Suprapubic skin (tissue), 3 donors: ENCODE data around the gene NXPE2.

Experiments
- POLR2A ChIP-seq, 2 donors: fragments of 450-650 bp; IDR thresholded peaks; one replicate each; pipeline ENCODE4 v1.6.1; 2017; ENCODE audit warnings: antibody characterized with exemption in 2 of 2, mild to moderate bottlenecking in 2 of 2, moderate library complexity in 2 of 2
- TF ChIP-seq, protein P1 (sequence below), 2 donors: fragments of 200-600 bp in 1 of 2; fragments of 450-650 bp in 1 of 2; sonication (generic) in 1 of 2; IDR thresholded peaks; one replicate each; pipeline ENCODE4 v1.5.1; 2016 to 2019; ENCODE audit warnings: antibody characterized with exemption in 2 of 2, mild to moderate bottlenecking in 1 of 2, moderate library complexity in 1 of 2

- TF ChIP-seq, protein P1, sequence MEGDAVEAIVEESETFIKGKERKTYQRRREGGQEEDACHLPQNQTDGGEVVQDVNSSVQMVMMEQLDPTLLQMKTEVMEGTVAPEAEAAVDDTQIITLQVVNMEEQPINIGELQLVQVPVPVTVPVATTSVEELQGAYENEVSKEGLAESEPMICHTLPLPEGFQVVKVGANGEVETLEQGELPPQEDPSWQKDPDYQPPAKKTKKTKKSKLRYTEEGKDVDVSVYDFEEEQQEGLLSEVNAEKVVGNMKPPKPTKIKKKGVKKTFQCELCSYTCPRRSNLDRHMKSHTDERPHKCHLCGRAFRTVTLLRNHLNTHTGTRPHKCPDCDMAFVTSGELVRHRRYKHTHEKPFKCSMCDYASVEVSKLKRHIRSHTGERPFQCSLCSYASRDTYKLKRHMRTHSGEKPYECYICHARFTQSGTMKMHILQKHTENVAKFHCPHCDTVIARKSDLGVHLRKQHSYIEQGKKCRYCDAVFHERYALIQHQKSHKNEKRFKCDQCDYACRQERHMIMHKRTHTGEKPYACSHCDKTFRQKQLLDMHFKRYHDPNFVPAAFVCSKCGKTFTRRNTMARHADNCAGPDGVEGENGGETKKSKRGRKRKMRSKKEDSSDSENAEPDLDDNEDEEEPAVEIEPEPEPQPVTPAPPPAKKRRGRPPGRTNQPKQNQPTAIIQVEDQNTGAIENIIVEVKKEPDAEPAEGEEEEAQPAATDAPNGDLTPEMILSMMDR (IDR thresholded peaks at IDR 0.05) = no peak
- no peak for TF ChIP-seq POLR2A (IDR thresholded peaks at IDR 0.05)
Observed at GRCh38 chr11:114719562-114719961, 41.2 kb downstream of the NXPE2 start.
